Measurements from ENCODE around the gene USP5.
A peak's percentile ranks its signal among the peaks of the same experiment; 100 is the strongest.

DNA sequence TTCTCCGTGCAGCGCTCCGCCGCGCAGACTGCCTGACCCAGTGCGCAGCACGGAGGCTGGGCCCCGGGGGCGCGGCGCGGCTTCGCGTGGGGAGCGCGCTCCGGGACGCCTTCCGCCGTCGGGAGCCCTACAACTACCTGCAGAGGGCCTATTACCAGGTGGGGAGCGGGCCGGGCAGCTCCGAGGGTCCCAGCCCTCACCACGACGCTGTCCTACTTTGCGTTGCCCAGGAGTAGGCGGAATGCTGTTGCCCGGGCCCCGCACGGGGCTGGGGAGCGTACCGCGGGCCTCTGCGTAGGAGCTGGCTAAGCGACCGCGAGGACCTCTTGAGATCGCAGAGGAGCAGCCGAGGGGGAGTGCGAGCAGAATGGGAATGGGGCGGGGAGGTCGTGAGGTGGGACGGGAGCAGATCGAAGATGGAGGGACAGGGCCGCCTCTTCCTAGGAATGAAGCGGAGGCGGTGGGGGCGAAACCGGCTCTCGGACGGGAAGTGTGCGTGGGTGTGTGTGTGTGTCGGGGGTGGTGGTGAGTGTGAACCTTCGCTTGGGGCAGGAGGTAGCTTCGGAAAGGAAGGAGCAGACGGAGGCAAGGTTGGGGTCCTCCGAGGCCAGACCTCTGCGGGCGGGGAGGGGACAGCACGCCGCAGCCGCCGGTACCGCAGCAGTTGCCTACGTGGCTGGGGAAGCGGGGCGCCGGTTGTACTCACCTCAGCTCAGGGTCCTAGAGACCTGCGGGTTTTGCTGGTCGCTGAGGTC is 23.0 kb upstream of the USP5 start:
- peak; percentile 15 for TF ChIP-seq POLR2A (IDR thresholded peaks at IDR 0.05; ENCODE audit: extremely low read depth, insufficient read length)
- TF ChIP-seq, protein P1, sequence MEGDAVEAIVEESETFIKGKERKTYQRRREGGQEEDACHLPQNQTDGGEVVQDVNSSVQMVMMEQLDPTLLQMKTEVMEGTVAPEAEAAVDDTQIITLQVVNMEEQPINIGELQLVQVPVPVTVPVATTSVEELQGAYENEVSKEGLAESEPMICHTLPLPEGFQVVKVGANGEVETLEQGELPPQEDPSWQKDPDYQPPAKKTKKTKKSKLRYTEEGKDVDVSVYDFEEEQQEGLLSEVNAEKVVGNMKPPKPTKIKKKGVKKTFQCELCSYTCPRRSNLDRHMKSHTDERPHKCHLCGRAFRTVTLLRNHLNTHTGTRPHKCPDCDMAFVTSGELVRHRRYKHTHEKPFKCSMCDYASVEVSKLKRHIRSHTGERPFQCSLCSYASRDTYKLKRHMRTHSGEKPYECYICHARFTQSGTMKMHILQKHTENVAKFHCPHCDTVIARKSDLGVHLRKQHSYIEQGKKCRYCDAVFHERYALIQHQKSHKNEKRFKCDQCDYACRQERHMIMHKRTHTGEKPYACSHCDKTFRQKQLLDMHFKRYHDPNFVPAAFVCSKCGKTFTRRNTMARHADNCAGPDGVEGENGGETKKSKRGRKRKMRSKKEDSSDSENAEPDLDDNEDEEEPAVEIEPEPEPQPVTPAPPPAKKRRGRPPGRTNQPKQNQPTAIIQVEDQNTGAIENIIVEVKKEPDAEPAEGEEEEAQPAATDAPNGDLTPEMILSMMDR (IDR thresholded peaks at IDR 0.05; ENCODE audit: low read depth, low read length) = no peak

Measured in NB4 (cell line).